ENCODE data around the gene FSCN2. TPM values are rescaled to one million over a fixed set of nuclear protein-coding genes. Genes with fewer than 3 reads are reported as not detected.

The FSCN2 gene
- total and polyA plus RNA-seq, 12 donors = 0.14 to 1.3 (median 0.45) TPM; not detected in 2

- WGBS, 2 donors = 95 to 97% methylated on average over 18 of the region's 18 CpGs
- Histone ChIP-seq H3K27ac (no peak overlapping the region), H3K9me3 (no peaks in the 10 kb centered on the region), H3K4me3 (no peak overlapping the region), H3K4me1 (peaks cover 9 to 32% (median 27%) of the 10 kb centered on the region in 9 donors), H3K36me3 (peaks cover 0 to 100% (median 61%) of the 10 kb centered on the region in 9 donors), H3K27me3 (no peaks in the 10 kb centered on the region)
- intact Hi-C loops (cut with DNase I) = loop anchor here in 1 of 10 donors (5.0 kb wide), 1 partner anchor 32 kb away; no protein-coding TSS in a partner anchor
- TF ChIP-seq, protein P1, sequence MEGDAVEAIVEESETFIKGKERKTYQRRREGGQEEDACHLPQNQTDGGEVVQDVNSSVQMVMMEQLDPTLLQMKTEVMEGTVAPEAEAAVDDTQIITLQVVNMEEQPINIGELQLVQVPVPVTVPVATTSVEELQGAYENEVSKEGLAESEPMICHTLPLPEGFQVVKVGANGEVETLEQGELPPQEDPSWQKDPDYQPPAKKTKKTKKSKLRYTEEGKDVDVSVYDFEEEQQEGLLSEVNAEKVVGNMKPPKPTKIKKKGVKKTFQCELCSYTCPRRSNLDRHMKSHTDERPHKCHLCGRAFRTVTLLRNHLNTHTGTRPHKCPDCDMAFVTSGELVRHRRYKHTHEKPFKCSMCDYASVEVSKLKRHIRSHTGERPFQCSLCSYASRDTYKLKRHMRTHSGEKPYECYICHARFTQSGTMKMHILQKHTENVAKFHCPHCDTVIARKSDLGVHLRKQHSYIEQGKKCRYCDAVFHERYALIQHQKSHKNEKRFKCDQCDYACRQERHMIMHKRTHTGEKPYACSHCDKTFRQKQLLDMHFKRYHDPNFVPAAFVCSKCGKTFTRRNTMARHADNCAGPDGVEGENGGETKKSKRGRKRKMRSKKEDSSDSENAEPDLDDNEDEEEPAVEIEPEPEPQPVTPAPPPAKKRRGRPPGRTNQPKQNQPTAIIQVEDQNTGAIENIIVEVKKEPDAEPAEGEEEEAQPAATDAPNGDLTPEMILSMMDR (IDR thresholded peaks at IDR 0.05) = no peak
- DNase-seq (no peak), ATAC-seq (no peak)
Measured at GRCh38 chr17:81569986-81570514, 41.9 kb downstream of the FSCN2 start.

- TF ChIP-seq, protein P1 (IDR thresholded peaks at IDR 0.05) = no peak
- 89 to 90% methylated on average over 11 of the region's 11 CpGs for WGBS, 2 donors
- Histone ChIP-seq H3K27ac (no peak overlapping the region), H3K27me3 (no peaks in the 10 kb centered on the region), H3K36me3 (peaks cover 0 to 99% (median 52%) of the 10 kb centered on the region in 9 donors), H3K4me3 (no peak overlapping the region), H3K9me3 (no peaks in the 10 kb centered on the region), H3K4me1 (peaks cover 8 to 26% (median 22%) of the 10 kb centered on the region in 9 donors)
- no peak for DNase-seq
- intact Hi-C loops (cut with DNase I) = no loop called here
- no peak for ATAC-seq
Measured at GRCh38 chr17:81570964-81571363, 42.8 kb downstream of the FSCN2 start.

GRCh38 chr17:81572563-81573168, 44.5 kb downstream of the FSCN2 start:
- WGBS, 2 donors = 95 to 97% methylated on average over 12 of the region's 12 CpGs
- peaks cover 0 to 96% (median 46%) of the 10 kb centered on the region in 9 donors for H3K36me3 ChIP-seq
- H3K27ac ChIP-seq = no peak overlapping the region
- TF ChIP-seq, protein P1 (IDR thresholded peaks at IDR 0.05) = no peak
- H3K4me1 ChIP-seq = peaks cover 0 to 24% (median 18%) of the 10 kb centered on the region in 9 donors
- H3K4me3 ChIP-seq = no peak overlapping the region
- DNase-seq = no peak
- intact Hi-C loops (cut with DNase I) = no loop called here
- H3K27me3 ChIP-seq = no peaks in the 10 kb centered on the region
- no peaks in the 10 kb centered on the region for H3K9me3 ChIP-seq
- no peak for ATAC-seq

- Histone ChIP-seq H3K27me3 (no peaks in the 10 kb centered on the region), H3K27ac (no peak overlapping the region), H3K4me1 (peaks cover 0 to 24% (median 16%) of the 10 kb centered on the region in 9 donors), H3K9me3 (no peaks in the 10 kb centered on the region), H3K4me3 (no peak overlapping the region), H3K36me3 (peaks cover 0 to 94% (median 35%) of the 10 kb centered on the region in 9 donors)
- DNase-seq (no peak), ATAC-seq (no peak)
- TF ChIP-seq, protein P1 (IDR thresholded peaks at IDR 0.05) = no peak
- 79 to 83% methylated on average over 17 of the region's 17 CpGs for WGBS, 2 donors
- intact Hi-C loops (cut with DNase I) = no loop called here
Measured at GRCh38 chr17:81573794-81574642, 45.8 kb downstream of the FSCN2 start.
